GM23338 (cell line): ENCODE measurements around the gene OTUD7B. TPM values are rescaled to one million over a fixed set of nuclear protein-coding genes. Genes with fewer than 3 reads are reported as not detected.
"Not testable (repeated sequence)": the region's sequence is repeated elsewhere in the genome, so short reads cannot be mapped to it uniquely, and the experiment has no call there.

Experiments
- ATAC-seq: fragments of 200-7000 bp; cut with Tn5 transposase; 3 replicates; pipeline ENCODE4 v1.9.1; 2020
- DNase-seq: peaks from one replicate; pipeline ENCODE4 v3.0.0-alpha.2; 2015; ENCODE audit warnings: low spot score
- H2AFZ ChIP-seq: fragments of 200-600 bp; sonication (generic); 2 replicates; pipeline ENCODE4 v1.8.0; 2016; ENCODE audit warnings: antibody characterized with exemption, mild to moderate bottlenecking, moderate library complexity
- H3F3A ChIP-seq: fragments of 200-600 bp; sonication (generic); replicated peaks from 2 replicates; pipeline ENCODE4 v1.8.0; 2017; ENCODE audit warnings: antibody characterized with exemption, mixed run types, low read depth
- H3K27ac ChIP-seq: fragments of 200-600 bp; sonication (generic); 2 replicates; pipeline ENCODE4 v1.6.1; 2016; ENCODE audit warnings: low read depth
- H3K27me3 ChIP-seq: fragments of 200-600 bp; sonication (generic); 2 replicates; pipeline ENCODE4 v1.8.0; 2016; ENCODE audit warnings: mild to moderate bottlenecking, mixed run types, moderate library complexity; ENCODE audit not compliant: insufficient read depth
- H3K36me3 ChIP-seq: fragments of 200-600 bp; sonication (generic); 2 replicates; pipeline ENCODE4 v1.8.0; 2016; ENCODE audit warnings: mild to moderate bottlenecking; ENCODE audit not compliant: insufficient read depth
- H3K4me1 ChIP-seq: fragments of 200-600 bp; sonication (generic); 2 replicates; pipeline ENCODE4 v1.8.0; 2016; ENCODE audit warnings: mild to moderate bottlenecking, moderate library complexity; ENCODE audit not compliant: insufficient read depth
- H3K4me2 ChIP-seq: fragments of 200-600 bp; sonication (generic); 2 replicates; pipeline ENCODE4 v1.7.1; 2017; ENCODE audit warnings: mixed run types
- H3K4me3 ChIP-seq: fragments of 200-600 bp; sonication (generic); 2 replicates; pipeline ENCODE4 v1.6.1; 2016; ENCODE audit warnings: mixed run types
- H3K79me2 ChIP-seq: fragments of 200-600 bp; sonication (generic); replicated peaks from 2 replicates; pipeline ENCODE4 v1.8.0; 2017; ENCODE audit warnings: mild to moderate bottlenecking; ENCODE audit not compliant: insufficient read depth
- H3K9me2 ChIP-seq: fragments of 200-600 bp; sonication (generic); 2 replicates; pipeline ENCODE4 v1.8.0; 2017; ENCODE audit not compliant: insufficient read depth
- H4K20me1 ChIP-seq: fragments of 200-600 bp; sonication (generic); replicated peaks from 2 replicates; pipeline ENCODE4 v1.8.0; 2017; ENCODE audit warnings: mild to moderate bottlenecking; ENCODE audit not compliant: insufficient read depth
- H3K27ac Mint-ChIP-seq: 2 replicates; pipeline ENCODE4 v1.8.0; 2020; ENCODE audit warnings: inconsistent platforms, mild to moderate bottlenecking, moderate library complexity, mixed read lengths
- H3K27me3 Mint-ChIP-seq: 3 replicates; pipeline ENCODE4 v1.8.0; 2022; ENCODE audit warnings: low read depth, mild to moderate bottlenecking, moderate library complexity, mixed read lengths, inconsistent platforms; ENCODE audit not compliant: insufficient read depth, poor library complexity
- H3K36me3 Mint-ChIP-seq: 3 replicates; pipeline ENCODE4 v1.8.0; 2021; ENCODE audit warnings: low read depth, mild to moderate bottlenecking, inconsistent platforms, moderate library complexity, mixed read lengths
- H3K4me1 Mint-ChIP-seq: 3 replicates; pipeline ENCODE4 v1.8.0; 2020; ENCODE audit warnings: mild to moderate bottlenecking, inconsistent platforms, mixed read lengths
- H3K4me3 Mint-ChIP-seq: 3 replicates; pipeline ENCODE4 v1.8.0; 2021; ENCODE audit warnings: moderate library complexity, mild to moderate bottlenecking, inconsistent platforms, mixed read lengths
- H3K9me3 Mint-ChIP-seq: 3 replicates; pipeline ENCODE4 v1.8.0; 2020; ENCODE audit warnings: moderate library complexity, mild to moderate bottlenecking, inconsistent platforms, mixed read lengths
- EZH2phosphoT487 ChIP-seq: fragments of 200-600 bp; sonication (generic); IDR thresholded peaks from one replicate; pipeline ENCODE4 v1.8.1; 2018; ENCODE audit warnings: antibody characterized with exemption; ENCODE audit not compliant: unreplicated experiment
- JUNB ChIP-seq: IDR thresholded peaks from one replicate; pipeline ENCODE4 v1.6.1; 2016; ENCODE audit warnings: antibody characterized with exemption; ENCODE audit not compliant: unreplicated experiment
- NANOG ChIP-seq: IDR thresholded peaks from 2 replicates; pipeline ENCODE4 v1.6.1; 2016; ENCODE audit warnings: antibody characterized with exemption, borderline replicate concordance
- STAT1 ChIP-seq: IDR thresholded peaks from one replicate; pipeline ENCODE4 v1.6.1; 2016; ENCODE audit warnings: antibody characterized with exemption; ENCODE audit not compliant: unreplicated experiment
- ZNF114 ChIP-seq: fragments of 250-450 bp; sonication (Bioruptor Pico); IDR thresholded peaks from 2 replicates; pipeline ENCODE4 v1.5.0; 2020; ENCODE audit warnings: mild to moderate bottlenecking, moderate library complexity
- ZNF331 ChIP-seq: fragments of 250-450 bp; sonication (Bioruptor Pico); IDR thresholded peaks from 2 replicates; pipeline ENCODE4 v1.5.0; 2020; ENCODE audit warnings: low read depth, mild to moderate bottlenecking, moderate library complexity
- polyA plus RNA-seq: library from polyadenylated mRNA; unstranded; fragments of >200 nt; fragmentation: Nextera tagmentation; extraction: Ambion mirVana; gene quantifications from 2 replicates; pipeline ENCODE4 v1.2.1, GENCODE V29; 2016
- total RNA-seq: library from RNA; depleted of rRNA; stranded (reverse); fragments of >200 nt; shearing (Covaris generic); gene quantifications from 2 replicates; pipeline ENCODE4 v1.2.3, GENCODE V29; 2014
- TF ChIP-seq, protein P1 (sequence below): IDR thresholded peaks from 2 replicates; pipeline ENCODE4 v1.6.1; 2016; ENCODE audit warnings: antibody characterized with exemption
- TF ChIP-seq, protein P2 (sequence below), 2 experiments: fragments of 200-600 bp in 1 of 2; sonication (generic) in 1 of 2; conservative IDR thresholded peaks; 2 replicates each; pipeline versions ENCODE4 v1.5.1 to v1.6.1; 2016 to 2017; ENCODE audit warnings: antibody characterized with exemption in 2 of 2, low read depth in 2 of 2, mild to moderate bottlenecking in 2 of 2, moderate library complexity in 1 of 2

The OTUD7B gene
- total and polyA plus RNA-seq, 2 experiments from 2014 or later = 3.7 to 9.9 TPM

DNA sequence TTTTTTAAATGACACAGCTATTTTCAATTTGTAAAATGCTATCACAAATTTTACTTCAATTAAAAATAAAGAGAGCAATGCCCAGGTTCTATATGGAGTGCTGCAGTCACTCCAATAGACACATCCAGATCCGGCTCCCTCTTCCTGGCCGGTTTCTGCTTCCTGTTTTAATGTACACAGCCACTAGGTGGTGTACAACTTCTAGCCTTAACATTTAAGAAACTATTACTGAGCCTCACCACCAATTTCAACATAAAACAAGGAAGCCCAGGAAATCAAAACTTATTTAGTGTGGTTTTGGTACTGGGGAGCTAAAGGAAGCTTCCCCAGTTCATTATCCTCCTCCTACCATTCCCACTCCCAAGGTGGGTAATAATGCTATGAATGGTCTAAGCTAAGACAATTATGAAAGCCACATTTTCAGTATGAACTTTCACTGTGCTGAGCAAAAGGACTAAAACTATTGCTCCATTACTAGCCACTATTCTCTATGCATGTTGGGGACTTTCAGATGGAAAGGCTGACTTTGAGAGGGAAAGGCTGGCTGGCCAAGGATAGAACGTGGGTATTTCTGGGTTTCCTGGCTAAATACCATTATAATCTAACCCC lies 48.4 kb downstream of the OTUD7B start:
- no peak overlapping the region for H2AFZ ChIP-seq
- H3K9me2 ChIP-seq = no peaks in the 10 kb centered on the region
- Mint-ChIP-seq H3K4me1 (no peaks in the 10 kb centered on the region), H3K36me3 (peaks cover 73% of the 10 kb centered on the region), H3K4me3 (no peak overlapping the region), H3K27ac (no peak overlapping the region), H3K9me3 (peaks cover 31% of the 10 kb centered on the region), H3K27me3 (no peaks in the 10 kb centered on the region)
- no peaks in the 10 kb centered on the region for H3K4me1 ChIP-seq
- H3K4me2 ChIP-seq = no peak overlapping the region
- ATAC-seq = peak; percentile 82
- peak; percentile 78 for DNase-seq
- no peak overlapping the region for H3K27ac ChIP-seq
- no peaks in the 10 kb centered on the region for H4K20me1 ChIP-seq
- H3K79me2 ChIP-seq = no peaks in the 10 kb centered on the region
- no peak for TF ChIP-seq ZNF331 (CRISPR knock-in tag)
- TF ChIP-seq EZH2phosphoT487 = no peak
- TF ChIP-seq ZNF114 (CRISPR knock-in tag) = no peak
- TF ChIP-seq JUNB = no peak
- TF ChIP-seq, protein P1, sequence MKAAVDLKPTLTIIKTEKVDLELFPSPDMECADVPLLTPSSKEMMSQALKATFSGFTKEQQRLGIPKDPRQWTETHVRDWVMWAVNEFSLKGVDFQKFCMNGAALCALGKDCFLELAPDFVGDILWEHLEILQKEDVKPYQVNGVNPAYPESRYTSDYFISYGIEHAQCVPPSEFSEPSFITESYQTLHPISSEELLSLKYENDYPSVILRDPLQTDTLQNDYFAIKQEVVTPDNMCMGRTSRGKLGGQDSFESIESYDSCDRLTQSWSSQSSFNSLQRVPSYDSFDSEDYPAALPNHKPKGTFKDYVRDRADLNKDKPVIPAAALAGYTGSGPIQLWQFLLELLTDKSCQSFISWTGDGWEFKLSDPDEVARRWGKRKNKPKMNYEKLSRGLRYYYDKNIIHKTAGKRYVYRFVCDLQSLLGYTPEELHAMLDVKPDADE = no peak
- no peak for TF ChIP-seq NANOG
- TF ChIP-seq, protein P2, sequence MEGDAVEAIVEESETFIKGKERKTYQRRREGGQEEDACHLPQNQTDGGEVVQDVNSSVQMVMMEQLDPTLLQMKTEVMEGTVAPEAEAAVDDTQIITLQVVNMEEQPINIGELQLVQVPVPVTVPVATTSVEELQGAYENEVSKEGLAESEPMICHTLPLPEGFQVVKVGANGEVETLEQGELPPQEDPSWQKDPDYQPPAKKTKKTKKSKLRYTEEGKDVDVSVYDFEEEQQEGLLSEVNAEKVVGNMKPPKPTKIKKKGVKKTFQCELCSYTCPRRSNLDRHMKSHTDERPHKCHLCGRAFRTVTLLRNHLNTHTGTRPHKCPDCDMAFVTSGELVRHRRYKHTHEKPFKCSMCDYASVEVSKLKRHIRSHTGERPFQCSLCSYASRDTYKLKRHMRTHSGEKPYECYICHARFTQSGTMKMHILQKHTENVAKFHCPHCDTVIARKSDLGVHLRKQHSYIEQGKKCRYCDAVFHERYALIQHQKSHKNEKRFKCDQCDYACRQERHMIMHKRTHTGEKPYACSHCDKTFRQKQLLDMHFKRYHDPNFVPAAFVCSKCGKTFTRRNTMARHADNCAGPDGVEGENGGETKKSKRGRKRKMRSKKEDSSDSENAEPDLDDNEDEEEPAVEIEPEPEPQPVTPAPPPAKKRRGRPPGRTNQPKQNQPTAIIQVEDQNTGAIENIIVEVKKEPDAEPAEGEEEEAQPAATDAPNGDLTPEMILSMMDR (conservative IDR thresholded peaks at IDR 0.05; ENCODE audit: low read depth in 2 of 2) = peak; percentile 73 to 79
- no peak for TF ChIP-seq STAT1
- no peaks in the 10 kb centered on the region for H3K27me3 ChIP-seq
- H3F3A ChIP-seq = 0 out of 2 replicates have a peak, but pooled peaks cover 2% of the 10 kb centered on the region
- peaks cover 47% of the 10 kb centered on the region for H3K36me3 ChIP-seq
- H3K4me3 ChIP-seq = no peak overlapping the region

DNA sequence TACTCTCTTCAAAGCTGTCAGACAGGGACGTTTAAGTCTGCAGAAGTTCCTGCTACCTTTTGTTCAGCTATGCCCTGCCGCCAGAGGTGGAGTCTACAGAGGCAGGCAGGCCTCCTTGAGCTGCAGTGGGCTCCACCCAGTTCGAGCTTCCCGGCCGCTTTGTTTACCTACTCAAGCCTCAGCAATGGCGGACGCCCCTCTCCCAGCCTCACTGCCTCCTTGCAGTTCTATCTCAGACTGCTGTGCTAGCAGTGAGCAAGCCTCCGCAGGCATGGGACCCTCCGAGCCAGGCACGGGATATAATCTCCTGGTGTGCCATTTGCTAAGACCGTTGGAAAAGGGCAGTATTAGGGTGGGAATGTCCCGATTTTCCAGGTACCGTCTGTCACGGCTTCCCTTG lies 53.0 kb downstream of the OTUD7B start:
- peaks cover 32% of the 10 kb centered on the region for H3K36me3 ChIP-seq
- peaks cover 84% of the 10 kb centered on the region for H3K36me3 Mint-ChIP-seq

More for the DNA sequence above, 53.0 kb downstream of the OTUD7B start:
- H3K4me1 ChIP-seq, H3K4me3 ChIP-seq, H3K27ac Mint-ChIP-seq, H4K20me1 ChIP-seq, H3K4me1 Mint-ChIP-seq, H3K4me3 Mint-ChIP-seq, H3K27me3 ChIP-seq, H3K27ac ChIP-seq, H3F3A ChIP-seq, DNase-seq, H3K79me2 ChIP-seq, H3K4me2 ChIP-seq, H2AFZ ChIP-seq, H3K27me3 Mint-ChIP-seq, H3K9me2 ChIP-seq, ATAC-seq: not testable (repeated sequence)
- H3K9me3 Mint-ChIP-seq = peaks cover 37% of the 10 kb centered on the region
